ENCODE measurements around the gene OR4C13.
"Not testable (repeated sequence)": the region's sequence is repeated elsewhere in the genome, so short reads cannot be mapped to it uniquely, and the experiment has no call there.

OR4C13 gene

DNA sequence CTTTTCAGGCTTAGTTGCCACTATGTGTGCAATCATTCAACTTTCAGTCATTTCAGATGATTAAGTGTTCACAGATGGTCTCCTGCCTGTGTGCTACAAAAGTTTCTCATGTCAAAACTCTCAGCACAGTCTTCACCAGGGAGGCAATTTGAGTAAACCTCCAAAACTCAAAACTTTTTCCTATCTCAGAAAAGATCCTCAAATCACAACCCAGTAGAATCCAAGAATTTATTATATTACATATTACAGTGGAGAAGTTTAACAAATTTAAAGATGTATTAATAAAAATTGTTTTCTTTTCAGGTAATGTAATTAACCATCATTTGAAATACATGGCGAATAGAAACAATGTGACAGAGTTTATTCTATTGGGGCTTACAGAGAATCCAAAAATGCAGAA lies at the start of gene OR4C13:
Gene OR4C13 (plus strand): TSS at position 301 of the 400 bp plus-strand sequence. CDS start 32 bp downstream, at position 333.
- DNase-seq = no peak

DNA sequence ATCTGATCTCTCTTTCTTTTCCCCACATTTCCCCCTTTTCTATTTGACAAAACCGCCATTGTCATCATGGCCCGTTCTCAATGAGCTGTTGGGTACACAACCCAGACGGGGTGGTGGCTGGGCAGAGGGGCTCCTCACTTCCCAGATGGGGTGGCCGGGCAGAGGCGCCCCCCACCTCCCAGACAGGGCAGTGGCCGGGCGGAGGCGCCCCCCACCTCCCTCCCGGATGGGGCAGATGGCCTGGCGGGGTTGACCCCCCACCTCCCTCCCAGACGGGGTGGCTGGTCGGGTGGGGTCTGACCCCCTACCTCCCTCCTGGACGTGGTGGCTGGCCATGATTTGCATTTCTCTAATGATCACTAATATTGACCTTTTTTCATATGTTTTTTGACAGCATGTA lies 40.7 kb upstream of the OR4C13 start:
- not testable (repeated sequence) for DNase-seq

DNA sequence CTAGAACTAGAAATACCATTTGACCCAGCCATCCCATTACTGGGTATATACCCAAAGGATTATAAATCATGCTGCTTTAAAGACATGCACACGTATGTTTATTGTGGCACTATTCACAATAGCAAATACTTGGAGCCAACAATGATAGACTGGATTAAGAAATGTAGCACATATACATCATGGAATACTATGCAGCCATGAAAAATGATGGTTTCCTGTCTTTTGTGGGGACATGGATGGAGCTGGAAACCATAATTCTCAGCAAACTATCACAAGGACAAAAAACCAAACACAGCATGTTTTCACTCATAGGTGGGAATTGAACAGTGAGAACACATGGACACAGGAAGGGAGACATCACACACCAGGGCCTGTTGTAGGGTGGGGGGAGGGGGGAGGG lies 3.5 kb upstream of the OR4C13 start:
- not testable (repeated sequence) for DNase-seq

DNA sequence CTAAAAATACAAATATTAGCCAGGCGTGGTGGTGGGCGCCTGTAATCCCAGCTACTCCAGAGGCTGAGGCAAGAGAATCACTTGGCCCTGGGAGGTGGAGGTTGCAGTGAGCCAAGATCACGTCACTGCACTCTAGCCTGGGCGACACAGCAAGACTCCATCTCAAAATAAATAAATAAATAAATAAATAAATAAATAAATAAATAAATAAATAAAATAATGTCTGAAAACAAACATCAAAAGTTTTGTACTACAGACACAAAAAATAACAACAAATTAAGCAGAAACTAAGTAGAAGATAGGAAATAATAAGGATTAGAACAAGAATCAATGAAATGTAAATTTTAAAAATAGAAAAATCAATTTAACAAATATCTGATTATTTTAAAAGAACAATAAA lies 21.2 kb downstream of the OR4C13 start:
- not testable (repeated sequence) for DNase-seq

DNA sequence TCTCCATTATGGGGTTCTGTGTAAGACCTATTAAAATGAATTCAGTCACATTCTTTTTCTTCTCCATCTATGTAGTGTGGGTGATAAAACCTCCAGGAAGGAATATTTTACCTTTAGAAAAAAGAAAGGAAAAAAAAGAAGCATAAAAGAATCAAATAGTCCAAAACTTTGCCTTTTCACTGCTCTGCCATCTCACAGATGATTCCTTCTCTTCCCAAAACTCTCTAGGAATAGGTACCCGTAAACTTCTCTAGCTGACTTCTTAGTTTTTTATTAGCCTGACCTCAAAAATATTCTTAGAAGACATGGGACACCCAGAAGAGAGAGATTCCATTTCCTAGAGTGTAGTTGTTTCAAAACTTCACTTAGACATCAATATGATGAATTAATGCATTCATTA lies 30.2 kb downstream of the OR4C13 start, which contains the start of gene OR4C12:
Gene OR4C12 (minus strand): TSS at position 101 of the 400 bp plus-strand sequence. CDS start 34 bp downstream, at position 67.
- DNase-seq = not testable (repeated sequence)

DNA sequence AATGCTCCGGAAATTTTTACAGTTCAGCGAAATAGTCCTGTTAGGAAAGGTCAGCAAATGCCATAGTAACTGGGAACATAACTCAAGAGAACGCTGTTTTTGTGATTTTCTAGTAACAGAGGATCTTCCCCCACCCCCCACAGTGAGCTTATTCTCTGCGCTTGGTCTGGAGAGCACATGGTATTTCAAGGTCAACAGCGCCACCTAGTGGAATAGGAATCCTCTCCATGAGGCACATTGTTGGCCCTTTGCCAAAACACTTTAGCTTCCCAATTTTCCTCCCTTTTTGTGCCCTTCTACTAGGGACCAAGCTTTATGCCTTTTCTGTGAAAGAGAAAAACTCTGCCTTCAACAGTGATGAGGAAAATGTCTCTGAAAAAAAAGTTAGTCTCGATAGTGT lies 43.4 kb downstream of the OR4C13 start:
- peak; percentile 17 for DNase-seq
